SK-N-SH (cell line): ENCODE data around the gene NKAIN4.

ENCODE experiments used
- CTCF ChIP-seq: fragments of 200-600 bp; sonication (generic); IDR thresholded peaks from 2 replicates; pipeline ENCODE4 v1.6.1; 2017; ENCODE audit warnings: antibody characterized with exemption, mild to moderate bottlenecking, moderate library complexity
- EP300 ChIP-seq, 2 experiments: IDR thresholded peaks; 2 replicates each; pipeline versions ENCODE4 v1.4.0 to v1.6.1; 2012; ENCODE audit warnings: borderline replicate concordance in 1 of 2, low read depth in 1 of 2, low read length in 1 of 2
- POLR2AphosphoS5 ChIP-seq: IDR thresholded peaks from 2 replicates; pipeline ENCODE4 v1.6.1; 2012; ENCODE audit warnings: low read depth, low read length
- REST ChIP-seq: IDR thresholded peaks from 2 replicates; pipeline ENCODE4 v1.6.1; 2012; ENCODE audit warnings: mild to moderate bottlenecking, low read depth, low read length, moderate library complexity
- RFX5 ChIP-seq: IDR thresholded peaks from 2 replicates; pipeline ENCODE4 v1.6.1; 2012; ENCODE audit warnings: mild to moderate bottlenecking, improper control_type of control experiment, low read length
- SIN3A ChIP-seq: IDR thresholded peaks from 2 replicates; pipeline ENCODE4 v1.6.1; 2012; ENCODE audit warnings: low read depth, mild to moderate bottlenecking, low read length, moderate library complexity, borderline replicate concordance
- TAF1 ChIP-seq: IDR thresholded peaks from 2 replicates; pipeline ENCODE4 v1.6.1; 2012; ENCODE audit warnings: low read depth, mild to moderate bottlenecking, low read length, moderate library complexity, borderline replicate concordance

GRCh38 chr20:63301671-63302070 lies 47.4 kb upstream of the NKAIN4 start:
- TF ChIP-seq POLR2AphosphoS5 (no peak), TAF1 (no peak), CTCF (no peak), SIN3A (no peak), EP300 (IDR thresholded peaks at IDR 0.05; ENCODE audit: borderline replicate concordance in 1 of 2, low read depth in 1 of 2, low read length in 1 of 2) (no peak), REST (no peak), RFX5 (no peak)
